H1 (cell line): ENCODE results near the gene MACROD1. TPM values are rescaled to one million over a fixed set of nuclear protein-coding genes. Genes with fewer than 3 reads are reported as not detected.

Experiments
- CTCF ChIA-PET: fragments of 300-600 bp; sonication (Branson Sonifier 250); formaldehyde crosslinking; loops from one replicate; lab custom pipeline; 2021; ENCODE audit not compliant: partially characterized antibody; lab: Charles Lee
- POLR2A ChIA-PET: fragments of 300-600 bp; sonication (Branson Sonifier 250); formaldehyde crosslinking; loops from one replicate; lab custom pipeline; 2021; ENCODE audit warnings: inconsistent platforms; ENCODE audit not compliant: partially characterized antibody; lab: Charles Lee
- DNase-seq, 2 experiments: peaks; one replicate each; pipeline versions ENCODE4 v3.0.0 to v3.0.0-alpha.2; 2010 to 2022; ENCODE audit warnings: low spot score in 2 of 2, low read depth in 1 of 2, mixed read lengths in 1 of 2
- FAIRE-seq: peaks from 2 replicates; lab custom pipeline; 2011; peaks lifted over from hg19 to GRCh38; lab: Jason Lieb, UNC
- H2AFZ ChIP-seq: 2 replicates; pipeline ENCODE4 v1.8.1; 2012; ENCODE audit warnings: low read length, inconsistent platforms
- H2AK5ac ChIP-seq: 2 replicates; pipeline ENCODE4 v1.6.1; 2013; ENCODE audit warnings: low read depth, low read length
- H2BK120ac ChIP-seq: replicated peaks from 2 replicates; pipeline ENCODE3; 2013; ENCODE audit warnings: low read depth, low read length, inconsistent platforms
- H2BK12ac ChIP-seq: 2 replicates; pipeline ENCODE4 v1.6.1; 2013; ENCODE audit warnings: low read depth, low read length
- H2BK15ac ChIP-seq: 2 replicates; pipeline ENCODE4 v1.6.1; 2013; ENCODE audit warnings: low read length
- H2BK20ac ChIP-seq: 2 replicates; pipeline ENCODE4 v1.6.1; 2013; ENCODE audit warnings: low read length
- H2BK5ac ChIP-seq: 2 replicates; pipeline ENCODE4 v1.6.1; 2013; ENCODE audit warnings: low read depth, low read length
- H3K14ac ChIP-seq: 2 replicates; pipeline ENCODE4 v1.6.1; 2013; ENCODE audit warnings: inconsistent platforms; ENCODE audit not compliant: insufficient read length
- H3K18ac ChIP-seq: 2 replicates; pipeline ENCODE4 v1.6.1; 2013; ENCODE audit warnings: low read length; ENCODE audit errors: extremely low read depth
- H3K23ac ChIP-seq: 2 replicates; pipeline ENCODE4 v1.6.1; 2013; ENCODE audit warnings: inconsistent platforms; ENCODE audit not compliant: insufficient read length
- H3K23me2 ChIP-seq: 2 replicates; pipeline ENCODE4 v1.6.1; 2013; ENCODE audit warnings: low read depth, low read length
- H3K27ac ChIP-seq: 2 replicates; pipeline ENCODE4 v1.6.1; 2011; ENCODE audit warnings: low read depth, low read length, inconsistent platforms
- H3K27me3 ChIP-seq, 4 experiments: replicated peaks in 1 of 4; 1 replicate in 1 of 4; 2 replicates in 3 of 4; pipeline versions ENCODE4 v1.6.1 to v1.8.1; 2011 to 2013; ENCODE audit warnings: low read length in 3 of 4, mild to moderate bottlenecking in 3 of 4, inconsistent platforms in 2 of 4, mixed read lengths in 2 of 4, moderate library complexity in 1 of 4; ENCODE audit not compliant: control insufficient read depth in 3 of 4, insufficient read depth in 3 of 4; ENCODE audit errors: extremely low read depth in 1 of 4
- H3K36me3 ChIP-seq, 4 experiments: 2 replicates each; pipeline versions ENCODE4 v1.6.1 to v1.8.1; 2011 to 2013; ENCODE audit warnings: mild to moderate bottlenecking in 4 of 4, low read length in 3 of 4, moderate library complexity in 2 of 4, control low read depth in 1 of 4, inconsistent platforms in 1 of 4; ENCODE audit not compliant: insufficient read depth in 4 of 4, control insufficient read depth in 2 of 4
- H3K4ac ChIP-seq: replicated peaks from 2 replicates; pipeline ENCODE3; 2013; ENCODE audit warnings: low read length, low read depth, mixed read lengths, inconsistent platforms; ENCODE audit not compliant: insufficient read length
- H3K4me1 ChIP-seq, 4 experiments: replicated peaks in 1 of 4; 1 replicate in 1 of 4; 2 replicates in 3 of 4; pipeline versions ENCODE4 v1.6.1 to v1.8.1; 2011 to 2013; ENCODE audit warnings: low read length in 3 of 4, inconsistent platforms in 2 of 4, mixed read lengths in 1 of 4; ENCODE audit not compliant: insufficient read depth in 4 of 4, control insufficient read depth in 3 of 4
- H3K4me2 ChIP-seq, 2 experiments: 2 replicates each; pipeline versions ENCODE4 v1.6.1 to v1.8.1; 2011 to 2013; ENCODE audit warnings: low read depth in 2 of 2, low read length in 2 of 2, control low read depth in 1 of 2, inconsistent platforms in 1 of 2, mild to moderate bottlenecking in 1 of 2; ENCODE audit not compliant: insufficient read depth in 1 of 2
- H3K4me3 ChIP-seq, 4 experiments: fragments of 200-600, 300-600 bp in 1 of 4; sonication (generic), shearing (Covaris generic), sonication (Bioruptor Twin) in 1 of 4; 2 replicates each; pipeline versions ENCODE4 v1.5.1 to v1.8.1; 2011 to 2016; ENCODE audit warnings: low read length in 4 of 4, low read depth in 3 of 4, control low read depth in 2 of 4, inconsistent platforms in 2 of 4, mild to moderate bottlenecking in 2 of 4, mixed read lengths in 1 of 4, moderate library complexity in 1 of 4; ENCODE audit not compliant: insufficient read depth in 2 of 4; ENCODE audit errors: extremely low read depth in 1 of 4
- H3K56ac ChIP-seq: replicated peaks from 2 replicates; pipeline ENCODE3; 2013; ENCODE audit warnings: low read depth, mild to moderate bottlenecking, mixed read lengths, low read length, inconsistent platforms; ENCODE audit not compliant: insufficient read length
- H3K79me1 ChIP-seq: 2 replicates; pipeline ENCODE4 v1.6.1; 2013; ENCODE audit warnings: low read depth, low read length, control low read depth
- H3K79me2 ChIP-seq, 2 experiments: 2 replicates each; pipeline versions ENCODE4 v1.6.1 to v1.8.1; 2012 to 2013; ENCODE audit warnings: low read length in 2 of 2, mild to moderate bottlenecking in 2 of 2, inconsistent platforms in 1 of 2; ENCODE audit not compliant: insufficient read depth in 2 of 2, control insufficient read depth in 1 of 2
- H3K9ac ChIP-seq, 4 experiments: replicated peaks in 1 of 4; 1 replicate in 1 of 4; 2 replicates in 3 of 4; pipeline versions ENCODE4 v1.6.1 to v1.8.1; 2011 to 2013; ENCODE audit warnings: low read depth in 3 of 4, low read length in 3 of 4, control low read depth in 2 of 4, mild to moderate bottlenecking in 2 of 4, moderate library complexity in 2 of 4, inconsistent platforms in 1 of 4; ENCODE audit errors: extremely low read depth in 1 of 4
- H3K9me3 ChIP-seq, 2 experiments: 2 replicates each; pipeline versions ENCODE4 v1.6.1 to v1.8.1; 2012 to 2013; ENCODE audit warnings: mild to moderate bottlenecking in 2 of 2, moderate library complexity in 2 of 2, control low read depth in 1 of 2, inconsistent platforms in 1 of 2, low read depth in 1 of 2, low read length in 1 of 2, mixed read lengths in 1 of 2; ENCODE audit not compliant: insufficient read depth in 2 of 2
- H4K20me1 ChIP-seq, 2 experiments: replicated peaks in 1 of 2; 2 replicates each; pipeline versions ENCODE3 to v1.8.1; 2011 to 2013; ENCODE audit warnings: inconsistent platforms in 2 of 2, low read length in 2 of 2, mild to moderate bottlenecking in 1 of 2; ENCODE audit not compliant: insufficient read depth in 2 of 2, control insufficient read depth in 1 of 2
- H4K5ac ChIP-seq: 2 replicates; pipeline ENCODE4 v1.6.1; 2013; ENCODE audit warnings: low read length, low read depth, mixed read lengths, inconsistent platforms; ENCODE audit not compliant: insufficient read length
- H4K8ac ChIP-seq: 2 replicates; pipeline ENCODE4 v1.8.0; 2013; ENCODE audit warnings: mild to moderate bottlenecking, moderate library complexity, low read length, inconsistent platforms; ENCODE audit not compliant: insufficient read depth; ENCODE audit errors: extremely low read depth
- H4K91ac ChIP-seq: replicated peaks from 2 replicates; pipeline ENCODE3; 2013; ENCODE audit warnings: low read length, mixed read lengths, inconsistent platforms; ENCODE audit not compliant: insufficient read length
- BACH1 ChIP-seq: IDR thresholded peaks from 2 replicates; pipeline ENCODE4 v1.6.1; 2012; ENCODE audit warnings: low read length, improper control_type of control experiment
- CBX5 ChIP-seq: fragments of 300-800, 300-1000 bp; sonication (generic); IDR thresholded peaks from 2 replicates; pipeline ENCODE4 v1.7.1; 2016; ENCODE audit warnings: antibody characterized with exemption, low read length, low read depth
- CBX8 ChIP-seq: fragments of 300-800, 300-1000 bp; sonication (generic); IDR thresholded peaks from 2 replicates; pipeline ENCODE4 v1.7.1; 2016; ENCODE audit warnings: low read depth, low read length, borderline replicate concordance
- KDM1A ChIP-seq: fragments of 200-600, 300-600 bp; sonication (generic); IDR thresholded peaks from 2 replicates; pipeline ENCODE4 v1.7.1; 2016; ENCODE audit warnings: mild to moderate bottlenecking, low read length, borderline replicate concordance
- MAFK ChIP-seq: IDR thresholded peaks from 2 replicates; pipeline ENCODE4 v1.6.1; 2012; ENCODE audit warnings: low read depth, mild to moderate bottlenecking, improper control_type of control experiment, low read length
- SRF ChIP-seq: IDR thresholded peaks from 2 replicates; pipeline ENCODE4 v1.6.1; 2011; ENCODE audit warnings: mild to moderate bottlenecking, low read depth, low read length, moderate library complexity
- TAF1 ChIP-seq: IDR thresholded peaks from 2 replicates; pipeline ENCODE4 v1.6.1; 2011; ENCODE audit warnings: mild to moderate bottlenecking, low read depth, low read length
- TBP ChIP-seq: IDR thresholded peaks from 2 replicates; pipeline ENCODE4 v1.6.1; 2011; ENCODE audit warnings: low read depth, low read length, improper control_type of control experiment
- USF2 ChIP-seq: IDR thresholded peaks from 2 replicates; pipeline ENCODE4 v1.6.1; 2011; ENCODE audit warnings: low read length, improper control_type of control experiment
- WGBS, 2 experiments: shearing (Covaris generic) in 1 of 2; methylation state at CpG; one replicate each; pipeline versions ENCODE4 v1.1.6 to v1.1.7; 2013 to 2015; ENCODE audit warnings: low lambda C conversion rate in 2 of 2, mixed read lengths in 2 of 2, inconsistent platforms in 1 of 2, low coverage in 1 of 2, missing lambda C conversion rate in 1 of 2; ENCODE audit not compliant: insufficient replicate concordance in 2 of 2, insufficient coverage in 1 of 2, insufficient read length in 1 of 2; ENCODE audit errors: extremely low coverage in 1 of 2, missing lambda C conversion rate in 1 of 2; 5-methylcytosine and 5-hydroxymethylcytosine counted together
- polyA plus RNA-seq, 7 experiments: library from polyadenylated mRNA; depleted of rRNA in 3 of 7; stranded (reverse) in 5 of 7; unstranded in 2 of 7; fragments of >200 nt in 5 of 7; fragments of 200-250 nt in 2 of 7; gene quantifications; 1 replicate in 5 of 7; 2 replicates in 1 of 7; 4 replicates in 1 of 7; pipeline versions ENCODE4 v1.2.1 to v1.2.3, GENCODE V29; 2011 to 2013; ENCODE audit warnings: missing spikeins in 2 of 7, mixed read lengths in 2 of 7
- total RNA-seq: library from RNA; stranded (reverse); fragmentation: NEBNext Ultra II Directional; extraction: Animal tissue kit (Norgen Biotek cat#: 25700); gene quantifications from 2 replicates; pipeline ENCODE4 v1.2.1, GENCODE V29; 2021

The MACROD1 gene
- total and polyA plus RNA-seq, 2 of the 8 experiments (the other 6 are each of a cell fraction or from before 2014, with no cell fraction given) = 19.5 to 34.1 TPM

- FAIRE-seq (no peak), DNase-seq (no peak)
- H3K23ac ChIP-seq = no peak overlapping the region
- H3K9ac ChIP-seq = peak overlapping the region; percentile 13 to 97 (median 85)
- H3K27me3 ChIP-seq = no peaks in the 10 kb centered on the region
- H3K79me2 ChIP-seq = peaks cover 5 to 31% of the 10 kb centered on the region in 2 experiments
- H3K36me3 ChIP-seq = peaks cover 5 to 18% (median 14%) of the 10 kb centered on the region in 4 experiments; a peak in 6 of 8 replicates
- H3K18ac ChIP-seq = peak overlapping the region; percentile 99; the same call in 1 of the 2 replicates
- peak overlapping the region; percentile 96; the same call in 1 of the 2 replicates for H3K27ac ChIP-seq
- peaks cover 21% of the 10 kb centered on the region for H3K79me1 ChIP-seq
- peaks cover 10% of the 10 kb centered on the region; the same call in 1 of the 2 replicates for H3K23me2 ChIP-seq
- peak overlapping the region; percentile 100; the same call in 1 of the 2 replicates for H4K8ac ChIP-seq
- no peak overlapping the region for H2AFZ ChIP-seq
- H2BK120ac ChIP-seq = no peak overlapping the region
- peaks cover 0 to 16% (median 9%) of the 10 kb centered on the region in 4 experiments; a peak in 6 of 7 replicates for H3K4me1 ChIP-seq
- peak overlapping the region; percentile 63 to 86 (median 70) for H3K4me3 ChIP-seq
- POLR2A ChIA-PET = interaction anchor here (0.7 to 5.0 kb wide), 11 partner anchors 9 to 305 kb away, joined by 3 to 46 read pairs (median 5); partner anchors contain the start of genes COX8A and STIP1
- H2BK20ac ChIP-seq = no peak overlapping the region
- H3K56ac ChIP-seq = no peak overlapping the region
- no peak overlapping the region for H3K14ac ChIP-seq
- CTCF ChIA-PET = interaction anchor here (0.9 to 4.6 kb wide), 4 partner anchors 8 to 162 kb away, joined by 3 to 37 read pairs (median 6); no protein-coding TSS in a partner anchor
- no peak overlapping the region for H2BK12ac ChIP-seq
- peak overlapping the region; percentile 4 for H3K4ac ChIP-seq
- H4K91ac ChIP-seq = no peak overlapping the region
- H4K20me1 ChIP-seq = peaks cover 5 to 20% of the 10 kb centered on the region in 2 experiments
- H4K5ac ChIP-seq = peak overlapping the region; percentile 34
- H2BK15ac ChIP-seq = no peak overlapping the region
- H2BK5ac ChIP-seq = peak overlapping the region; percentile 44; the same call in 1 of the 2 replicates
- peak overlapping the region; percentile 72 to 82 for H3K4me2 ChIP-seq
- 38% methylated on average over 25 of the region's 25 CpGs; no CpG with 5 or more reads in 1 of the 2 experiments for WGBS, 2 experiments
- no peak overlapping the region for H2AK5ac ChIP-seq
- no peaks in the 10 kb centered on the region for H3K9me3 ChIP-seq
- no peak for TF ChIP-seq SRF
- no peak for TF ChIP-seq CBX5
- TF ChIP-seq USF2 = no peak
- TF ChIP-seq CBX8 = no peak
- no peak for TF ChIP-seq MAFK
- TF ChIP-seq TBP = no peak
- TF ChIP-seq KDM1A = no peak
- TF ChIP-seq TAF1 = no peak
- TF ChIP-seq BACH1 = no peak
These were observed 178.9 kb downstream of the MACROD1 start for GRCh38 chr11:63986932-63987513.
